IPS DF 4.7 (cell line): ENCODE data around the gene LIN52.

Experiments
- DNase-seq: peaks from one replicate; pipeline ENCODE4 v3.0.0-alpha.2; 2013; ENCODE audit warnings: low spot score; ENCODE audit errors: extremely low read depth

LIN52 gene, protein sequence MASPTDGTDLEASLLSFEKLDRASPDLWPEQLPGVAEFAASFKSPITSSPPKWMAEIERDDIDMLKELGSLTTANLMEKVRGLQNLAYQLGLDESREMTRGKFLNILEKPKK

GRCh38 chr14:74084277-74085046 is at the start of gene LIN52, which contains the start of gene ALDH6A1:
Gene LIN52 (plus strand): TSS chr14:74084956. CDS start chr14:74084975, 19 bp downstream.
Gene ALDH6A1 (minus strand): TSS chr14:74084453. CDS start chr14:74084394, 59 bp downstream.
- peak; percentile 97 for DNase-seq

DNA sequence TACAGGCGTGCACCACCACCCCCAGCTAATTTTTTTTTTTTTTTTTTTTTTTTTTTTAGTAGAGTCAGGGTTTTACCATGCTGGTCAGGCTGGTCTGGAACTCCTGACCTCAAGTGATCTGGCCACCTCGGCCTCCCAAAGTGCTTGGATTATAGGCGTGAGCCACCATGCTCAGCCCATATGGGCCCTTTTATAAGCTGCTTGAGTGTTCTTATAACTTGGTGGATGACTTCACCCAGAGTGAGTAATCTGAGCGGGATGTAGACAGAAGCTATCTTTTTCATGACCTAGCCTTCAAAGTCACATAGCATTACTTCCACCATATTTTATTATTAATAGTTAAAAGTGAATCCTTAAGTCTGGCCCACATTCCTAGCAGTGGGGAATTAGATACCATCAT is 49.2 kb upstream of the LIN52 start:
- DNase-seq, result no peak

DNA sequence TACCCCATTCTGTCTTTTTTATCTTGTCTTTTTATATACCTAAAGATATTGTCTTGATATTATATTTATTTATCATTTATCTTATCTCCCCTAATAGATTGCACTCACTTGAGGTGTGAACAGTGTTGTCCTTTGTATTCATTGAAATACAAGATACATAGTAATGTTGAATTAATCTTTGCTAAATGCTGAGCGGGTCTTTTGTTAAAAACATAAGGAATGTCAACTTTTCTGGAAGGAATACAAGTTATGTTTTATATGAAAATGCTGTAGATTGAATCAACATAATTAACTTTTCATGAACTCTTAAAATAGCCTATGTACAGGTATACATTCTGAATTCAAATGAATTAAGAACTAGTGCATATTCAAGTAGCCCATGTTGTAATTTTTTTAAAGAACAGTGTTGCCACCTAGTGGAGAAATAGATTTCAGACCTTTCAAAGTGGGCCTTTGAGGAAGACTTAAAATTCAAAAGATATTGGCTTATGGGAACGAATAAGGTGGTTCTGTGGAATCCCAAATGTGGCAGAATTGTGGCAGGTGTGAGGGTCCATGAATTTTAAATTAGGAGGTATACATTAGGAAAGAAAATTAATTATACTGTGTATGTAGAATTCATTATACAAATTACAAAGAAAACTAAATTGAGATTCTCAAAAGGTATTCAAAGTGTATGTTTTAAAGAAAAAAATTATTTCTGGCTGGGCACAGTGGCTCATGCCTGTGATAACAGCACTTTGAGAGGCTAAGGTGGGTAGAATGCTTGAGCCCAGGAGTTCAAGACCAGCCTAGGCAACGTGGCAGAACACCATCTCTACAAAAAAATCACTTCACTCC is 46.5 kb upstream of the LIN52 start:
- no peak for DNase-seq

GRCh38 chr14:74042296-74042695 is 42.5 kb upstream of the LIN52 start:
- DNase-seq, result no peak

GRCh38 chr14:74045522-74045921 is 39.2 kb upstream of the LIN52 start:
- DNase-seq, result no peak

- DNase-seq, result no peak
Observed at GRCh38 chr14:74048281-74048680, 36.5 kb upstream of the LIN52 start.

- no peak for DNase-seq
Observed at GRCh38 chr14:74049876-74050495, 34.8 kb upstream of the LIN52 start.

DNA sequence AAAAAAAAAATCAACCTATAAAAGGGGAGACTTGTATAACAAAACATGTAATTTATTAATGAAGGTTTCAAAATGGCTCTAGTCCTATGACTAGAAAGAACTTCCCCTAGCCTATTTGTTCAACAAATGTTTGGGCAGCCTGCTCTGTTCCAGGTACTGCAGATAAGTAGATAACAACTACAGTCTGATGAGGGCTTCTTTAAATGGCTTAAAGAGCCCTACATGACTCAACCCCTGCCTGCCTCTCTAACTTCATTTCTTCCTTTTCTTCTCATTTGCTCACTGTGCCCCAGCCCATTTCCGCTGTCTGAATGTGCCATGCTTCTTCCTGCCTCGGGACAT is 22.0 kb upstream of the LIN52 start:
- no peak for DNase-seq

DNA sequence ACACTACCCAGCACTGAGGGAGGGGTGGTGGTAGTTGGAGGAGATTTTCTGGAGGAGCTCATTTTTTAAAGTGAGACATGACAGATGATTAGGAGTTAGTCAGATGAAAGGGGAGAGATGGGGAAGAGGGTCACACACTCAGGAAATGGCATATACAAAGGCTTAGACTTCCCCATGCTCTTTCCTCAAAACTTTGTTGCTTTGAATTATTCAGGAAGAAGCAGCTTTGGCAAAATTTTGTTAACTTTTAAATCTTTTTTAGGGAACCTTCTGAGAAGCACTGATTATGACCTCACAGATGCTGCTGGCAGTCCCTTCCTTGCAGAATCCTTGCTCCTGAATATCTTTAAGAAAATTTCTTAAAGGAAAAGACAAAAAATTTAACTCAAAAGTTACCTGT is 20.3 kb upstream of the LIN52 start:
- no peak for DNase-seq

- DNase-seq, result no peak
Observed at GRCh38 chr14:74064883-74065282, 19.9 kb upstream of the LIN52 start.

- no peak for DNase-seq
Observed at GRCh38 chr14:74065746-74066575, 18.8 kb upstream of the LIN52 start.

GRCh38 chr14:74077401-74077800 is 7.4 kb upstream of the LIN52 start:
- no peak for DNase-seq

DNA sequence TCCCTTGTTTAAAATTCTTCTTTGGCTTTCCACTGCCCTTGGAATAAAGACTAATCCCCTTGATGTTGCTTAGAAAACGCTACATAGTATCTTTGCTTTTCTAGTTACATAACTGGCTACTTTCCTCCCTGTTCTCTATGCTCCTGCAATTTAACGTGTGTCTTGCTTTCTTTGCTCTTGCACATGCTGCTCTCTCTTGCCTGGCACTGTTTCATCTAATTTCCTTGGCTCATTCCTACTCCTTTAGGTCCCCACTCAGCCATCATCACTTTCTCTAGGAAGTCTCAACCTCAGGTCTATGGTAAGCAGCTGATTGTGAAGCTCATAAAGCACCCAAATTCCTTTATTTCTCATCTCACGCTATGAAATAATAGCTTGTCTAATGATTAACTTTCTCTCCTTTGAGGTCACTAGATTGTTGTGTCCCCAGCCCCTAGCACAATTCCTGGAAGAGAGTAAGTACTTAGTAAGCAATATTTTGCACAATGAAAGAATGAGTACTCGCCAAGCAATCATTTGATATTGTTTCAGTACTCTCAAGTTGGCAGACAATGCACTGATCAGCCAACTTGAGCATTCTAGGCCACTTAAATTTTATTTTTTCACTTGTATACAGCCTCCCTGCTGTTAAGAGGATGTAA is 3.8 kb upstream of the LIN52 start:
- no peak for DNase-seq

DNA sequence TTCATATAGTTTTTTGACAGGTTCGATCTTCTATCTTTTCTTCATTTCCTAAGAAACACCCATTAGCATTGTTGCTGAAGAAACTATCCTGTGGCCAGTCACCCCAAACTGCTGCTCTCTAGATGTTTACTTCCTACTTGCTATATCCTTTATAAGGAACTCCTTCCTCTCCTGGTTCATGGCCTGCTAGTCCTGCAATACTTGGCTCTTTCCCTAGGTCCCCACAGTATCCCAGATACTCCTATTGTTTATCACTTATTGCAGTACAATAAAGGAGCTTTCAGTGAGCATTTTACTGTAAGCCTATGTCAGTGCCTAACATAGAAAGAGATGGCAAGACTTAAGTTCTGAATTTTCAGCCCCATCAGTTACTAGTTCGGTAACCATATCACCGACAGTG is 3.3 kb upstream of the LIN52 start:
- DNase-seq, result no peak

DNA sequence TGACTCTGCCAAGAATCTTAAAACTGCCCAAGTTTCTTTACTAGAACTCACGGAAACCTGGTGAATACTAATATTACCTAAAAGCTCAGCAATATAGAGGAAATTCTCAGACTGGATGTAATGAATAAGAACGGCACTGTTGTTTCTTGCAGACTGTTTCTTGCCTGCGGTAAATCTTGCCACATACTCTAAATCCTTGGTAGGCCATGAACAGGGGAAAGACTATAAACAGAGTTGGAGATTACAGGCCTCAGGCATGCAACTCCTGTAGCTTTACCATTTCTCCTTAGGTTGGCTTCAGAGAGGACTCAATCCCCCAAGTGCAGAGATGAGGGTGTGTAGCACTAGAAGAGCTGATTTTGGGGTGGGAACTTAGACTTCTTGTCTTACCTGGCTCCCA is 1.6 kb upstream of the LIN52 start:
- DNase-seq, result no peak

- no peak for DNase-seq
Observed at GRCh38 chr14:74083784-74084276, 926 bp upstream of the LIN52 start.

- DNase-seq, result no peak
Observed at GRCh38 chr14:74085047-74085637, 386 bp downstream of the LIN52 start.

- no peak for DNase-seq
Observed at GRCh38 chr14:74085828-74086227, 1.1 kb downstream of the LIN52 start.

- DNase-seq, result no peak
Observed at GRCh38 chr14:74089251-74090020, 4.7 kb downstream of the LIN52 start.
